ENCODE data around the gene CPA1. TPM values are rescaled to one million over a fixed set of nuclear protein-coding genes. Genes with fewer than 3 reads are reported as not detected.

The CPA1 gene
- total and polyA plus RNA-seq, 12 donors: 0.35 to 3.8 (median 2.7) TPM; not detected in 4

- Histone ChIP-seq H3K9me3 (peaks cover 0 to 7% (median 0%) of the 10 kb centered on the region in 11 donors), H3K4me1 (peaks cover 0 to 12% (median 0%) of the 10 kb centered on the region in 9 donors), H3K4me3 (no peak overlapping the region), H3K27ac (no peak overlapping the region), H3K36me3 (no peaks in the 10 kb centered on the region), H3K27me3 (no peaks in the 10 kb centered on the region)
- no peak for TF ChIP-seq CTCF (IDR thresholded peaks at IDR 0.05)
- WGBS, 2 donors: 72 to 76% methylated on average over 10 of the region's 10 CpGs
- ATAC-seq: no peak
- DNase-seq: no peak
- intact Hi-C loops (cut with DNase I): no loop called here
Measured at GRCh38 chr7:130384371-130384801, 4.1 kb downstream of the CPA1 start.

GRCh38 chr7:130384841-130385599 is 4.7 kb downstream of the CPA1 start:
- TF ChIP-seq CTCF (IDR thresholded peaks at IDR 0.05): no peak
- intact Hi-C loops (cut with DNase I): no loop called here
- Histone ChIP-seq H3K27me3 (no peaks in the 10 kb centered on the region), H3K27ac (no peak overlapping the region), H3K4me3 (no peak overlapping the region), H3K4me1 (peaks cover 0 to 9% (median 0%) of the 10 kb centered on the region in 9 donors), H3K9me3 (peaks cover 0 to 7% (median 0%) of the 10 kb centered on the region in 11 donors), H3K36me3 (no peaks in the 10 kb centered on the region)
- WGBS, 2 donors: 95 to 99% methylated on average over 13 of the region's 13 CpGs
- no peak for ATAC-seq
- DNase-seq: no peak

- DNase-seq (no peak), ATAC-seq (no peak)
- 88% methylated on average over 6 of the region's 6 CpGs for WGBS, 2 donors
- no peaks in the 10 kb centered on the region for H3K36me3 ChIP-seq
- H3K27me3 ChIP-seq: no peaks in the 10 kb centered on the region
- TF ChIP-seq CTCF (IDR thresholded peaks at IDR 0.05): no peak
- no peak overlapping the region for H3K4me3 ChIP-seq
- peaks cover 0 to 7% (median 0%) of the 10 kb centered on the region in 11 donors for H3K9me3 ChIP-seq
- intact Hi-C loops (cut with DNase I): no loop called here
- H3K4me1 ChIP-seq: peaks cover 0 to 2% (median 0%) of the 10 kb centered on the region in 9 donors
- no peak overlapping the region for H3K27ac ChIP-seq
Measured at GRCh38 chr7:130385600-130386066, 5.3 kb downstream of the CPA1 start.

GRCh38 chr7:130386876-130387275 is 6.6 kb downstream of the CPA1 start:
- intact Hi-C loops (cut with DNase I): no loop called here
- no peak overlapping the region for H3K27ac ChIP-seq
- H3K4me3 ChIP-seq: no peak overlapping the region
- no peaks in the 10 kb centered on the region for H3K4me1 ChIP-seq
- no peak for TF ChIP-seq CTCF (IDR thresholded peaks at IDR 0.05)
- 93 to 99% methylated on average over 3 of the region's 3 CpGs for WGBS, 2 donors
- no peaks in the 10 kb centered on the region for H3K36me3 ChIP-seq
- ATAC-seq (peak in 2 of 8 donors; percentile 34 to 39), DNase-seq (no peak)
- H3K9me3 ChIP-seq: peaks cover 0 to 7% (median 0%) of the 10 kb centered on the region in 11 donors
- no peaks in the 10 kb centered on the region for H3K27me3 ChIP-seq

Data from heart right ventricle (tissue), 16 donors.